Activated CD4-positive, alpha-beta T cell treated with anti-CD3 and anti-CD28 coated beads, Interleukin-2, amount 50 U/mL, for 48 hours (primary cell): ENCODE measurements around the gene CHST8.

Experiments used
- DNase-seq, 2 experiments: peaks; one replicate each; pipeline ENCODE4 v3.0.0-alpha.2; 2020

The CHST8 gene

GRCh38 chr19:33720691-33721682, 99.2 kb downstream of the CHST8 start:
- DNase-seq = no peak

GRCh38 chr19:33721735-33722297, 100.1 kb downstream of the CHST8 start:
- DNase-seq = no peak

GRCh38 chr19:33722456-33723239, 100.9 kb downstream of the CHST8 start:
- DNase-seq = no peak

- no peak for DNase-seq
Measured at GRCh38 chr19:33723512-33723911, 101.8 kb downstream of the CHST8 start.

- DNase-seq = no peak
Measured at GRCh38 chr19:33724021-33724720, 102.4 kb downstream of the CHST8 start.

GRCh38 chr19:33724721-33725060, 102.9 kb downstream of the CHST8 start:
- no peak for DNase-seq

GRCh38 chr19:33725567-33725966, 103.8 kb downstream of the CHST8 start:
- DNase-seq = no peak

- no peak for DNase-seq
Measured at GRCh38 chr19:33726756-33727155, 105.0 kb downstream of the CHST8 start.

- no peak for DNase-seq
Measured at GRCh38 chr19:33727331-33727998, 105.7 kb downstream of the CHST8 start.

GRCh38 chr19:33728141-33728540, 106.4 kb downstream of the CHST8 start:
- no peak for DNase-seq

- DNase-seq = no peak
Measured at GRCh38 chr19:33730858-33731607, 109.3 kb downstream of the CHST8 start.

- DNase-seq = no peak
Measured at GRCh38 chr19:33731881-33732280, 110.1 kb downstream of the CHST8 start.

- no peak for DNase-seq
Measured at GRCh38 chr19:33734913-33735312, 113.2 kb downstream of the CHST8 start.

- no peak for DNase-seq
Measured at GRCh38 chr19:33736158-33736557, 114.4 kb downstream of the CHST8 start.

GRCh38 chr19:33736787-33737186, 115.0 kb downstream of the CHST8 start:
- DNase-seq = no peak

GRCh38 chr19:33737681-33738371, 116.1 kb downstream of the CHST8 start:
- no peak for DNase-seq

GRCh38 chr19:33740811-33741396, 119.2 kb downstream of the CHST8 start:
- DNase-seq = peak; percentile 9 to 24

GRCh38 chr19:33745297-33745696, 123.5 kb downstream of the CHST8 start:
- no peak for DNase-seq

- DNase-seq = no peak
Measured at GRCh38 chr19:33746159-33746558, 124.4 kb downstream of the CHST8 start.

- no peak for DNase-seq
Measured at GRCh38 chr19:33747273-33747672, 125.5 kb downstream of the CHST8 start.

- DNase-seq = no peak
Measured at GRCh38 chr19:33748231-33748630, 126.5 kb downstream of the CHST8 start.
